ENCODE results near the gene VTCN1. TPM values are rescaled to one million over a fixed set of nuclear protein-coding genes. Genes with fewer than 3 reads are reported as not detected.
"Not testable (repeated sequence)": the region's sequence is repeated elsewhere in the genome, so short reads cannot be mapped to it uniquely, and the experiment has no call there.

The VTCN1 gene
- polyA plus RNA-seq, 3 donors, result 15.8 to 25.1 (median 18.7) TPM

- no peak for DNase-seq (ENCODE audit: extremely low read depth in 1 of 11, low read depth in 9 of 11, low spot score in 4 of 11)
Observed at GRCh38 chr1:117116090-117116783, 94.5 kb downstream of the VTCN1 start.

GRCh38 chr1:117114877-117115276 is 95.8 kb downstream of the VTCN1 start:
- DNase-seq (ENCODE audit: extremely low read depth in 1 of 11, low read depth in 9 of 11, low spot score in 4 of 11), result no peak

DNA sequence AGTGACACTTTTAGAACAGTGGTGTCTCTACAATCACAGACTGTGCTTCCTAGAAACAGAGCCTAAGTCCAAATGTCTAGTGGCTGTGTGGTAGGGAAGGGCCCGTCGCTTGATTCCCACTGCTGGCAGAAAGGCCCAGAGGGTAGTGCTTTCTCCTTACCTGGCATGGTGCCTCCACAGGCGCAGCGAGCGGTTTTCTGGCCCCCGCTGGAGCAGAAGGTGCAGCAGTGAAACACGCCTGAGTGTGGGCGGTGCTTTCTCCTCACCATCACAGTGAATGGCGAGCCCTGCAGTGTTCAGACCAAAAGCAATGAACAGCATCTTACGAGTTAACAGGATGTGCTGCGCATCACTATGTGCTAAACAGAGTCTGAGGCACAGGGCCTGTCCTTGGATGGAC is 97.5 kb downstream of the VTCN1 start:
- no peak for DNase-seq (ENCODE audit: extremely low read depth in 1 of 11, low read depth in 9 of 11, low spot score in 4 of 11)

- no peak for DNase-seq (ENCODE audit: extremely low read depth in 1 of 11, low read depth in 9 of 11, low spot score in 4 of 11)
Observed at GRCh38 chr1:117112047-117112717, 98.5 kb downstream of the VTCN1 start.

- DNase-seq (ENCODE audit: extremely low read depth in 1 of 11, low read depth in 9 of 11, low spot score in 4 of 11), result no peak
Observed at GRCh38 chr1:117110774-117111173, 100.0 kb downstream of the VTCN1 start.

GRCh38 chr1:117107364-117107763 is 103.4 kb downstream of the VTCN1 start:
- DNase-seq (ENCODE audit: extremely low read depth in 1 of 11, low read depth in 9 of 11, low spot score in 4 of 11), result no peak

DNA sequence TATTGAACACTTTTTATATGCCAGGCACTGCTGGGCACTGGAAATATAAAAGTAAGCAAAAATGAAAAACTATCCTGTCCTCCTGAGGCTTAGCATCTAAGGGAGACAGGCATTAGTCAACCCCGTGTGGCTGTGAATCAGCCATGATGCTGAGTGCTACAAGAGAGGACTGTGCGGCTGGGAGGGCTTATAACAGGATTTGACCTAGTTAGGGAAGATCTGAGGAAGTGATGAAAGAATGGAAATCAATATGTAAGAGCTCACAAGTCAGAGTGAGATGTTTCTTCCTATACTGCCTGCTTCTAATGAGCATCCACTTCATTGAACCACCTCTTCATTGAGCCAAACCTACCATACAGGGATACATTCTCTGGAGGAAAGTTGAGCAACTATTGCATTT is 104.2 kb downstream of the VTCN1 start:
- no peak for DNase-seq (ENCODE audit: extremely low read depth in 1 of 11, low read depth in 9 of 11, low spot score in 4 of 11)

- DNase-seq (ENCODE audit: extremely low read depth in 1 of 11, low read depth in 9 of 11, low spot score in 4 of 11), result no peak
Observed at GRCh38 chr1:117105722-117106121, 105.0 kb downstream of the VTCN1 start.

GRCh38 chr1:117104986-117105385 is 105.7 kb downstream of the VTCN1 start:
- DNase-seq (ENCODE audit: extremely low read depth in 1 of 11, low read depth in 9 of 11, low spot score in 4 of 11), result no peak

GRCh38 chr1:117101858-117102257 is 108.9 kb downstream of the VTCN1 start:
- DNase-seq (ENCODE audit: extremely low read depth in 1 of 11, low read depth in 9 of 11, low spot score in 4 of 11), result not testable (repeated sequence)

GRCh38 chr1:117101334-117101733 is 109.4 kb downstream of the VTCN1 start:
- DNase-seq (ENCODE audit: extremely low read depth in 1 of 11, low read depth in 9 of 11, low spot score in 4 of 11), result no peak

GRCh38 chr1:117098287-117098890 is 112.3 kb downstream of the VTCN1 start:
- DNase-seq (ENCODE audit: extremely low read depth in 1 of 11, low read depth in 9 of 11, low spot score in 4 of 11), result no peak

- DNase-seq (ENCODE audit: extremely low read depth in 1 of 11, low read depth in 9 of 11, low spot score in 4 of 11), result no peak
Observed at GRCh38 chr1:117097443-117097842, 113.3 kb downstream of the VTCN1 start.

DNA sequence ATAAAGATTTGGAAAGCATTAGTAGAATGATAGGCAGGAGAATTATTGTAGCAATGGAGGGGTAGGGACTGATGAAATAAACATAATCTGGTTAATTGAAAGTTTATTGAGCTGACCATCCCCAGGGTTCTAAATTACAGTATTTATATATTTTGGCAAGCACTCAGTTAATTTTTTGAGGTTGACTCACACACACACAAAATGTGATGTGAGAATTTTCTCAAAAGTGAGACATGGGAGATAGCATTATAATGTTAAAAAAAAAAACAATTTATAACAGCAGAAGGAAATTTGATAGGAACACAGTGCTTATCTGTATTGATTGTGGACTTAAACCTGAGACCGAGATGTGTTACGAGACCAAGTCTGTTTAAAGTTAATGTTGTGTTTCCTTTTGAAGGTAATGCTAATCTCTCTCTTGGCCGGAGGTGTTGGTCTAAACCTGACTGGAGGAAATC is 113.7 kb downstream of the VTCN1 start:
- DNase-seq (ENCODE audit: extremely low read depth in 1 of 11, low read depth in 9 of 11, low spot score in 4 of 11), result no peak

DNA sequence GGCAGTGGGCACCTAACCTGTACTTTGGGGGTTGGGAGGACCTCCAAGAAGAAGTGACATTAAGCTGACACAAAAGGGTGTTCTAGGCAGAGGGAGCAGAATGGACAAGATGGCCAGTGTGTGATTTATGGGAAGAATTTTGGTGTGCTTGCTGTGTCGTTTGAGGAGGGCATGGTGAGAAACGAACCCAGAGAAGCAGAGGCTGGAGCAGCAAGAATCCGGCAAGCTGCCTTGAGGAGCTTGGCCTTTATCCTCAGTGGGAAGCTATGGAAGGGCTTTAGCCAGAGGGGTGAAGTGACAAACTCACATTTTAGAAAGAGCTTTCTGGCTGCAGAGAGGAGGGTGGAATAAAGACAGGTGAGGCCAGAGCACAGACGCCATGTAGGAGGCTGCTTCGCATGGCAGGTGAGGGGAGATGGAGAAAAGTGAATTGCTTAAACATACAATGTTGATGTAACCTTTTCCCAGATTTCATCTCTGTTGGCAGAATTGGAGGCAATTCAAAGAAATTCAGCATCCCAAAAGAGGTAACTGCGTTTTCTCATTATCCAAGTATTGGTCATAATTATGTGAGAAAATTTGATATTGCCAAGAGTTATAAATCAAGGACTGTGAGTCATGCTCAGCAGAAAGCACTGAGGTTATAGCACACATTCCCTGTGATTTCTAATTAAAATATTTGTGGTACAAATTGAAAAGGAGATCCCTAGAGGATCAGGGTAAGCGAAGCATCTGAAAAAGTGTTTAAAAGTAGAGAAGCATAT is 115.7 kb downstream of the VTCN1 start:
- DNase-seq (ENCODE audit: extremely low read depth in 1 of 11, low read depth in 9 of 11, low spot score in 4 of 11), result no peak

GRCh38 chr1:117093870-117094621 is 116.7 kb downstream of the VTCN1 start:
- DNase-seq (ENCODE audit: extremely low read depth in 1 of 11, low read depth in 9 of 11, low spot score in 4 of 11), result peak in 8 of 11 donors; percentile 29 to 62 (median 43)
